NCI-H1417 (cell line): ENCODE measurements around the gene BIN1.

ENCODE experiments used
- DNase-seq, 3 experiments: peaks; one replicate each; lab custom pipeline; 2025; lab: John Stamatoyannopoulos, UW

The BIN1 gene

GRCh38 chr2:127024769-127025358 lies 82.1 kb downstream of the BIN1 start:
- DNase-seq = no peak

- DNase-seq = no peak
Measured at GRCh38 chr2:127023504-127023903, 83.5 kb downstream of the BIN1 start.

- DNase-seq = no peak
Measured at GRCh38 chr2:127022817-127023216, 84.1 kb downstream of the BIN1 start.

GRCh38 chr2:127020536-127020935 lies 86.4 kb downstream of the BIN1 start:
- no peak for DNase-seq

GRCh38 chr2:127017548-127017947 lies 89.4 kb downstream of the BIN1 start:
- no peak for DNase-seq

- DNase-seq = no peak
Measured at GRCh38 chr2:127016329-127016728, 90.6 kb downstream of the BIN1 start.

- DNase-seq = no peak
Measured at GRCh38 chr2:127015106-127015910, 91.6 kb downstream of the BIN1 start.

GRCh38 chr2:127014630-127015029 lies 92.3 kb downstream of the BIN1 start:
- no peak for DNase-seq

- no peak for DNase-seq
Measured at GRCh38 chr2:127014224-127014623, 92.7 kb downstream of the BIN1 start.

- no peak for DNase-seq
Measured at GRCh38 chr2:127012868-127013267, 94.1 kb downstream of the BIN1 start.

- no peak for DNase-seq
Measured at GRCh38 chr2:127012215-127012614, 94.7 kb downstream of the BIN1 start.

GRCh38 chr2:127011796-127012195 lies 95.2 kb downstream of the BIN1 start:
- no peak for DNase-seq

- no peak for DNase-seq
Measured at GRCh38 chr2:127011231-127011661, 95.7 kb downstream of the BIN1 start.

GRCh38 chr2:127008265-127009015 lies 98.5 kb downstream of the BIN1 start:
- no peak for DNase-seq

- no peak for DNase-seq
Measured at GRCh38 chr2:127007652-127008051, 99.3 kb downstream of the BIN1 start.

GRCh38 chr2:127006962-127007361 lies 100.0 kb downstream of the BIN1 start:
- no peak for DNase-seq

GRCh38 chr2:127004893-127005600 lies 101.9 kb downstream of the BIN1 start:
- no peak for DNase-seq

GRCh38 chr2:127003070-127003800 lies 103.7 kb downstream of the BIN1 start:
- no peak for DNase-seq

- no peak for DNase-seq
Measured at GRCh38 chr2:127001751-127002150, 105.2 kb downstream of the BIN1 start.

GRCh38 chr2:127000937-127001336 lies 106.0 kb downstream of the BIN1 start:
- DNase-seq = no peak

GRCh38 chr2:127000194-127000593 lies 106.8 kb downstream of the BIN1 start:
- no peak for DNase-seq
